Progenitor cell of endocrine pancreas (in vitro differentiated cells): ENCODE measurements around the gene PRKN. TPM values are rescaled to one million over a fixed set of nuclear protein-coding genes. Genes with fewer than 3 reads are reported as not detected.

ENCODE experiments used
- DNase-seq: peaks from one replicate; pipeline ENCODE4 v3.0.0; 2021; ENCODE audit warnings: low spot score; ENCODE audit not compliant: unreplicated experiment
- H3K27ac Mint-ChIP-seq: 2 replicates; pipeline ENCODE4 v1.8.0; 2021; ENCODE audit warnings: mild to moderate bottlenecking, moderate library complexity, mixed read lengths
- H3K27me3 Mint-ChIP-seq: 2 replicates; pipeline ENCODE4 v1.8.0; 2021; ENCODE audit warnings: mixed read lengths
- H3K36me3 Mint-ChIP-seq: 2 replicates; pipeline ENCODE4 v1.8.0; 2022; ENCODE audit warnings: mixed read lengths; ENCODE audit not compliant: insufficient read depth
- H3K4me1 Mint-ChIP-seq: 2 replicates; pipeline ENCODE4 v1.8.0; 2021; ENCODE audit warnings: low read depth, mixed read lengths
- H3K4me3 Mint-ChIP-seq: 2 replicates; pipeline ENCODE4 v1.8.0; 2021; ENCODE audit warnings: low read depth, mild to moderate bottlenecking, moderate library complexity, mixed read lengths
- H3K9me3 Mint-ChIP-seq: 2 replicates; pipeline ENCODE4 v1.8.0; 2021; ENCODE audit warnings: low read depth, mixed read lengths
- CTCF ChIP-seq: fragments of 200-600 bp; sonication (generic); IDR thresholded peaks from one replicate; pipeline ENCODE4 v1.5.0; 2021; ENCODE audit warnings: antibody characterized with exemption, mild to moderate bottlenecking; ENCODE audit not compliant: unreplicated experiment
- total RNA-seq: library from RNA; stranded (reverse); gene quantifications from 2 replicates; pipeline ENCODE4 v1.2.1, GENCODE V29; 2021

The PRKN gene
- total RNA-seq, 1 donor from 2014 or later, result 4.6 TPM

DNA sequence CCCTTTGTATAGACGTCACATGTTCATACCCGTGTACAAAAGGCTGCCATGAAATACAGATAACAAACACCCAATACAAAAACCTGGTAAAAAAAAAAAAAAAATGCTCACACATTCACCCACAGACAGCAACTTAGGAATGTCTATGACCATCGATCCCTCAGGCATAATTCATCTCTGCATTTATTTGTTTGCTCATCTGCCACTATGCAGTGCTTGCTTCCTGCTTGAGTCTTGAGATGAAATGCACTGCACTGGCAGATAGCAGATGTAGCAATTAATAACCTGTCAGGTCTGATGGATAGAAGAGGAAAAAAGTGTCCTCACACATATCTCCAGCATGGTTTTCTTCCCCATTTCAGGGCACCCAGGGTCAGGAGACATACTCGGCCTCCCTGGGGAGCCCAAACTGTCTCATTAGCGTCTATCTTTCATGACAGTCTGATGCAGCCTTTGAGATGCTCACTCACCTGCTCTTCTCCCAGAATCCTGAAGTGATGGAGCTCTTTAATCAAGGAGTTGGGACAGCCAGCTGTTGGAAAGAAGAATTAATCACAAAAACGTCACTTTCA, 1158.6 kb downstream of the PRKN start:
- DNase-seq, result no peak

DNA sequence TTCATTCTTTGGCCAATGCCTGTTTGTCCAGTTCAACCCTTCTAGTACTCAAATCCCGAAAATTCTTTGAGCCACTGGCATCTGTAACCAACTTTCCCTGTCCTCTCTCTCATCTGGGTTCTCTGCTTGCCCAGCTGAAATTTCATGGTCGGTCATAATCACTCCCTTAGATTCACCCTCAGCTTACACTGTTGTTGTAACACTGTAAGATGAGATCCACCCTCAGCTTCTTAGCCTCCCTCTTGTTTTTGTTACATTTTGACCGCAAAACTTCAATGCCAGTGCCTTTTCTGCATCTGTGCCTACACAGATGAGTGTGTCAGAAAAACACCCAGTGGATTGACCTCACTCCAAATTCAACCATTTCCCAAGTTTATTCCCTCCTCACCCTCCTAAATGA, 1162.6 kb downstream of the PRKN start:
- no peaks in the 10 kb centered on the region for H3K27me3 Mint-ChIP-seq
- H3K27ac Mint-ChIP-seq, result no peak overlapping the region
- no peak for DNase-seq
- no peak overlapping the region for H3K4me3 Mint-ChIP-seq
- no peaks in the 10 kb centered on the region for H3K9me3 Mint-ChIP-seq
- no peaks in the 10 kb centered on the region for H3K4me1 Mint-ChIP-seq
- no peaks in the 10 kb centered on the region for H3K36me3 Mint-ChIP-seq
- TF ChIP-seq CTCF, result no peak

More for the DNA sequence above, 1158.6 kb downstream of the PRKN start:
- no peak for TF ChIP-seq CTCF
- Mint-ChIP-seq H3K27ac (no peak overlapping the region), H3K9me3 (no peaks in the 10 kb centered on the region), H3K4me3 (no peak overlapping the region), H3K36me3 (no peaks in the 10 kb centered on the region), H3K4me1 (no peaks in the 10 kb centered on the region), H3K27me3 (no peaks in the 10 kb centered on the region)

DNA sequence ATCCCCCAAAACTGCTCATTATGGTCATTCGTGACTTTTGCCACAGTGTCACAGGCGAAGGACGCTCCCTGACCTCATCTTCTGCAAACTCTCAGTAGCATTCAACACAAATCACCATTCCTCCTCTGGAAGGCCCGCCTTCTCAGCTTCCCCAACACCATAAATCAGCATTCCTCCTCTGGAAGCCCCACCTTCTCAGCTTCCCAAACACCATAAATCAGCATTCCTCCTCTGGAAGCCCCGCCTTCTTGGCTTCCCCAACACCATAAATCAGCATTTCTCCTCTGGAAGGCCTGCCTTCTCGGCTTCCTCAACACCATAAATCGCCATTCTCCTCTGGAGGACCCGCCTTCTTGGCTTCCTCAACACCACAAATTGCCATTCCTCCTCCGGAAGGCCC, 1165.7 kb downstream of the PRKN start:
- TF ChIP-seq CTCF, result no peak
- Mint-ChIP-seq H3K36me3 (no peaks in the 10 kb centered on the region), H3K27me3 (no peaks in the 10 kb centered on the region), H3K4me1 (no peaks in the 10 kb centered on the region), H3K27ac (no peak overlapping the region), H3K4me3 (no peak overlapping the region), H3K9me3 (no peaks in the 10 kb centered on the region)
- no peak for DNase-seq

DNA sequence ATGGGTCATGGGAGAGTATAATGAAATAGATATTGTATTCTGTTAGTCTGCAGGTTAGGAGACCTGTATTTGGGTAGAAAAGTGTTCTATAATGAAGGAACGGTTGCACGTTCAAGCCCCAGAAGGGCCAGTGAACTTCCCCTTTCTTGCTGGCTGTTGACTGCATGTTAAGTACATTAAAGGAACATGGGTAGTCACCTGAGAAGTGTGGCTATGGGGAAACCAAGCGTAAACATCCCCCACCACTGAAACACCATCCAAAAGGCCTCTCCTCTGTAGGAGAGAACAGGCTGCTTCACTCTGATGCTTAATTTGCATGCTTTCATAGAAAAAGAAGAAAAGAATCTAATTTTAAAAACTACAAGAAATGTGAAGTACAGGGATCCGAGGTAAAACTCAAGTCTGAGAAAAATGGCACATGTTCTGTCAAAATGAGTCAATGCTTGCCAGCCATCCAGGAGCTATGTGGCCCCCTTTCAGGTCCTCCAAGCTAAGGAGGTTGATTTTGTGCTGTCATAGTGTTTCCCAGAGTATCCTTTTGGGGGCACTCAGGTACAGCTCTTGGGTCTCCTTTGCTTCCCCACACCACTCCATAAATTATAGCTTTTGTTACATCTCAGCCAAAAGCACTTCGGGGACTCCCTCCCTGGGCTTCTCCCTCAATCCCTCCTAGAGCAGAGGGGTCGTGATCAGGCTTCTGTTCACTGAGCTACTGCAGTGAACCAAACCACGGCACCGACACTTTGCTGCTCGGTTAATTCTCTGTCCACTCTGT, 1170.0 kb downstream of the PRKN start:
- DNase-seq, result no peak
- peak; percentile 10 for TF ChIP-seq CTCF
- no peaks in the 10 kb centered on the region for H3K4me1 Mint-ChIP-seq
- no peak overlapping the region for H3K27ac Mint-ChIP-seq
- H3K9me3 Mint-ChIP-seq, result peaks cover 24% of the 10 kb centered on the region
- H3K4me3 Mint-ChIP-seq, result no peak overlapping the region
- peaks cover 6% of the 10 kb centered on the region for H3K36me3 Mint-ChIP-seq
- no peaks in the 10 kb centered on the region for H3K27me3 Mint-ChIP-seq

GRCh38 chr6:161554883-161555282, 1172.7 kb downstream of the PRKN start:
- H3K9me3 Mint-ChIP-seq, result peaks cover 34% of the 10 kb centered on the region
- no peaks in the 10 kb centered on the region for H3K27me3 Mint-ChIP-seq
- DNase-seq, result no peak
- no peak for TF ChIP-seq CTCF
- H3K27ac Mint-ChIP-seq, result no peak overlapping the region
- peaks cover 1% of the 10 kb centered on the region for H3K4me1 Mint-ChIP-seq
- peaks cover 6% of the 10 kb centered on the region for H3K36me3 Mint-ChIP-seq
- no peak overlapping the region for H3K4me3 Mint-ChIP-seq
